ENCODE measurements around the gene ACTA1. TPM values are rescaled to one million over a fixed set of nuclear protein-coding genes. Genes with fewer than 3 reads are reported as not detected.
"Not testable (repeated sequence)": the region's sequence is repeated elsewhere in the genome, so short reads cannot be mapped to it uniquely, and the experiment has no call there.

ACTA1 gene
- total RNA-seq, 1 donor from 2014 or later = 0.32 TPM

- DNase-seq = no peak
- Histone ChIP-seq H3K4me3 (no peak overlapping the region), H3K36me3 (no peaks in the 10 kb centered on the region), H3K4me1 (no peaks in the 10 kb centered on the region), H3K9me3 (no peaks in the 10 kb centered on the region), H3K27me3 (ENCODE audit: low read depth) (peaks cover 27% of the 10 kb centered on the region), H3K27ac (no peak overlapping the region)
- ATAC-seq = no peak
- intact Hi-C loops (cut with DNase I) = no loop called here
- TF ChIP-seq CTCF (IDR thresholded peaks at IDR 0.05) = no peak
Observed at GRCh38 chr1:229397762-229398161, 36.1 kb downstream of the ACTA1 start.

GRCh38 chr1:229396585-229397206 is 37.2 kb downstream of the ACTA1 start:
- Histone ChIP-seq H3K36me3 (no peaks in the 10 kb centered on the region), H3K27ac (no peak overlapping the region), H3K4me1 (no peaks in the 10 kb centered on the region), H3K4me3 (no peak overlapping the region), H3K9me3 (no peaks in the 10 kb centered on the region), H3K27me3 (ENCODE audit: low read depth) (peaks cover 27% of the 10 kb centered on the region)
- no peak for ATAC-seq
- TF ChIP-seq CTCF (IDR thresholded peaks at IDR 0.05) = no peak
- no peak for DNase-seq
- intact Hi-C loops (cut with DNase I) = no loop called here

GRCh38 chr1:229394517-229394916 is 39.4 kb downstream of the ACTA1 start:
- H3K9me3 ChIP-seq; H3K4me1 ChIP-seq; H3K27ac ChIP-seq; H3K36me3 ChIP-seq; DNase-seq; ATAC-seq; H3K4me3 ChIP-seq; intact Hi-C loops (cut with DNase I): not testable (repeated sequence)
- peaks cover 27% of the 10 kb centered on the region for H3K27me3 ChIP-seq (ENCODE audit: low read depth)

- H3K27me3 ChIP-seq (ENCODE audit: low read depth) = peaks cover 27% of the 10 kb centered on the region
- DNase-seq (no peak), ATAC-seq (no peak)
- intact Hi-C loops (cut with DNase I) = no loop called here
- H3K4me1 ChIP-seq = no peaks in the 10 kb centered on the region
- no peak overlapping the region for H3K4me3 ChIP-seq
- H3K9me3 ChIP-seq = no peaks in the 10 kb centered on the region
- TF ChIP-seq CTCF (IDR thresholded peaks at IDR 0.05) = no peak
- H3K36me3 ChIP-seq = no peaks in the 10 kb centered on the region
- no peak overlapping the region for H3K27ac ChIP-seq
Observed at GRCh38 chr1:229392936-229393335, 41.0 kb downstream of the ACTA1 start.

GRCh38 chr1:229390130-229390529 is 43.8 kb downstream of the ACTA1 start:
- no peaks in the 10 kb centered on the region for H3K4me1 ChIP-seq
- H3K27ac ChIP-seq = no peak overlapping the region
- H3K9me3 ChIP-seq = no peaks in the 10 kb centered on the region
- no peaks in the 10 kb centered on the region for H3K36me3 ChIP-seq
- peaks cover 18% of the 10 kb centered on the region for H3K27me3 ChIP-seq (ENCODE audit: low read depth)
- ATAC-seq = no peak
- DNase-seq = no peak
- intact Hi-C loops (cut with DNase I) = no loop called here
- TF ChIP-seq CTCF (IDR thresholded peaks at IDR 0.05) = no peak
- H3K4me3 ChIP-seq = no peak overlapping the region

GRCh38 chr1:229388897-229389580 is 44.9 kb downstream of the ACTA1 start:
- no peaks in the 10 kb centered on the region for H3K36me3 ChIP-seq
- H3K4me1 ChIP-seq = no peaks in the 10 kb centered on the region
- TF ChIP-seq CTCF (IDR thresholded peaks at IDR 0.05) = no peak
- H3K4me3 ChIP-seq = no peak overlapping the region
- ATAC-seq (no peak), DNase-seq (no peak)
- intact Hi-C loops (cut with DNase I) = no loop called here
- peaks cover 10% of the 10 kb centered on the region for H3K27me3 ChIP-seq (ENCODE audit: low read depth)
- no peaks in the 10 kb centered on the region for H3K9me3 ChIP-seq
- no peak overlapping the region for H3K27ac ChIP-seq
